ENCODE results near the gene AGAP1.

The AGAP1 gene

DNA sequence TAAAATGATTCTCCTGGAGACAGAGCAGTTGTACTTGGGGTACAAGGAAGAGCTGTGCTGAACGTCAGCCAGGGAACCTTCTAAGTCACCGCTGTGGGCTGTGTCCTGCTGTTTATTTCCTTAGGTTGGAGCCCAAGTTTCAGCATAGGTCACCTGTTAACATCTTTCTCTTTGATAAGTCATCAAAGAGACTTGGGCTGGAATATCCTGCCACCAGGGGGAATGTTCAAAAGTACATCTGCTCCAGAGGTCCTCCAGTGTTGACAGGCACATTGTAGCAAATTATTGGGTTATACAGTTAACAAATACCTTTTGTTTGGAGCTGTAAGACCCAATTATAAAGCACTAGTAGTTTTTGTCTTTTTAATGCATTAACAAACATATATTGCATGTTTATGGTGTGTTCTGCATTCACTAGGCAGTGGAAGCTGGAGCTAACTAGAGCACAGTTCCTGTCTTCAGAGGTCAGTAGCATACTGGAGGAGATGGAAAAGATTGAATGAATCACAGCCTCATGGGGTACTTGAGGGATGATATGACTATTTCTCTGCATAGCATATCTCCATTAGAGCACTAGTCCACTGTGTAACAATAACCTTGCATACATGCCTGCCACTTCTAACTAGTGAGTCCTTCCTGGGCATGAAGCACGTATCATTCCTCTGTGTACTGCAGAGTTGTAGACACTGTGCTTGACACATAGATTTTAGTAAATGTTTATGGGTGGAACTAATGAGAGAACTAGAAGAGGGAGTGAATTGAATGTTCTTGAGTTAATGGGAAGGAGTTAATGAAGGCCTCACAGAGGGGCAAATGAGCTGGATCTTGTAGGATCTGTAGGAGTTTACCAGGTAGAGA is 182.1 kb downstream of the AGAP1 start:
- H3K4me3 ChIP-seq (replicated peaks in 1 of 2; ENCODE audit: low read depth in 2 of 2, low read length in 2 of 2), result no peak overlapping the region
- TF ChIP-seq, protein P1, sequence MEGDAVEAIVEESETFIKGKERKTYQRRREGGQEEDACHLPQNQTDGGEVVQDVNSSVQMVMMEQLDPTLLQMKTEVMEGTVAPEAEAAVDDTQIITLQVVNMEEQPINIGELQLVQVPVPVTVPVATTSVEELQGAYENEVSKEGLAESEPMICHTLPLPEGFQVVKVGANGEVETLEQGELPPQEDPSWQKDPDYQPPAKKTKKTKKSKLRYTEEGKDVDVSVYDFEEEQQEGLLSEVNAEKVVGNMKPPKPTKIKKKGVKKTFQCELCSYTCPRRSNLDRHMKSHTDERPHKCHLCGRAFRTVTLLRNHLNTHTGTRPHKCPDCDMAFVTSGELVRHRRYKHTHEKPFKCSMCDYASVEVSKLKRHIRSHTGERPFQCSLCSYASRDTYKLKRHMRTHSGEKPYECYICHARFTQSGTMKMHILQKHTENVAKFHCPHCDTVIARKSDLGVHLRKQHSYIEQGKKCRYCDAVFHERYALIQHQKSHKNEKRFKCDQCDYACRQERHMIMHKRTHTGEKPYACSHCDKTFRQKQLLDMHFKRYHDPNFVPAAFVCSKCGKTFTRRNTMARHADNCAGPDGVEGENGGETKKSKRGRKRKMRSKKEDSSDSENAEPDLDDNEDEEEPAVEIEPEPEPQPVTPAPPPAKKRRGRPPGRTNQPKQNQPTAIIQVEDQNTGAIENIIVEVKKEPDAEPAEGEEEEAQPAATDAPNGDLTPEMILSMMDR (IDR thresholded peaks at IDR 0.05; ENCODE audit: low read depth, low read length), result peak; percentile 6
- DNase-seq (ENCODE audit: low read depth in 2 of 2), result peak; percentile 29 to 65

DNA sequence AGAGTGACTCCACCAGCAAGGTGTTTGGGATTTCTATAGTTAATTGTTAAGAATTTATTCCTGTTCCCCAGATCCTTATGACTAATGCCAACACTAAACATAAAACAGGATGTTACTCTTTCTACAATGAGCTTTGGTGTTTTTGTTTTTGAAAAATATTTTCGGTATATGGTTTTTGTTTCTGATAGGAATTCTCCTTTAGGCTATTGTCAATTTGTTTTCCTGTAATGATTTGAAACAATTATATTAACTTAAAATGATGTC is 182.6 kb downstream of the AGAP1 start:
- no peak for DNase-seq (ENCODE audit: low read depth in 2 of 2)
- TF ChIP-seq, protein P1 (IDR thresholded peaks at IDR 0.05; ENCODE audit: low read depth, low read length), result no peak
- no peak overlapping the region for H3K4me3 ChIP-seq (replicated peaks in 1 of 2; ENCODE audit: low read depth in 2 of 2, low read length in 2 of 2)

DNA sequence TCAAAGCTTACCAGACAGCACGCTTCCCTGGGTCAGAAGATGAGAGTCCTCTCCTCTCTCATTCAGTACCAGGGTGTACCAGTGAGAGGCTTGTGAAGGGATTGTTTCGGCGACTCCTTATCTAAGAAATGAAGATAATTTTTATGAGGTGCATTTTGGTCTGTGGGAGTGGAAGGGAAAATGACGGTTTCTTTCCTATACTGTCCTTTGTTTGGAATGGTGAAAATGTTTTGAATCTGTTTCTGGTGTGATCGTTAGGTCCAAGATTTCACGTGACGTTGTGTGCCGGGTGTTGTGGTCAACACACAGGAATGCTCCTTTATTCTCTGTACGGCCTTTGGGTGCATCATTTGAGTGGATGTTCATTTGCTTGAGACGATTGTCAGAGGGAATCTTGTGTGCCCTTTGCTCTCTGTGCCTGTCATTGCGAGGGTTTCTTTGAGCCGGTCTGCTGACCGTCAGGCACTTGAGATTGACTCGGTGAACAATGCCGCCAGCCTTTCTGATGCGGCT is 183.5 kb downstream of the AGAP1 start:
- TF ChIP-seq, protein P1 (IDR thresholded peaks at IDR 0.05; ENCODE audit: low read depth, low read length), result no peak
- DNase-seq (ENCODE audit: low read depth in 2 of 2), result peak; percentile 26 to 46
- no peak overlapping the region for H3K4me3 ChIP-seq (replicated peaks in 1 of 2; ENCODE audit: low read depth in 2 of 2, low read length in 2 of 2)

DNA sequence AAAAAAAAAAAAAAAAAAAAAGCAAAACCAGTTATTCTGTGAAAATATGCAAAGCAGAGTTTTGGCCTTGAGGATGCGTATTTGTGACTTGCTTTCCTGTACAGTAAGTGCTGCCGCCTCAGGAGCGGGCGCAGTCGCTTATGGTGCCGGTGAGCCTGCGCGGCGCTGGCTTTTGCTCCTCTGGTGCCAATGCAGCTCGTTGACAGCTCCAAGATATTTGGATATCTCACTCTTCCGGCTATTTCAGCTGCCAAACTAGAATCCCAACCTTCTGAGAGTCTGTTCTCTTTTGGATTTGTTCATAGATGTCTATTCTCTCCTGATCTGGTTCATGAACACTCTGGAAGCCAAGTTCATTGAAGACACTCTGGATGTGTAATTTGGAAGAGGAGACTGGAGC is 184.1 kb downstream of the AGAP1 start:
- no peak overlapping the region for H3K4me3 ChIP-seq (replicated peaks in 1 of 2; ENCODE audit: low read depth in 2 of 2, low read length in 2 of 2)
- TF ChIP-seq, protein P1 (IDR thresholded peaks at IDR 0.05; ENCODE audit: low read depth, low read length), result no peak
- no peak for DNase-seq (ENCODE audit: low read depth in 2 of 2)

DNA sequence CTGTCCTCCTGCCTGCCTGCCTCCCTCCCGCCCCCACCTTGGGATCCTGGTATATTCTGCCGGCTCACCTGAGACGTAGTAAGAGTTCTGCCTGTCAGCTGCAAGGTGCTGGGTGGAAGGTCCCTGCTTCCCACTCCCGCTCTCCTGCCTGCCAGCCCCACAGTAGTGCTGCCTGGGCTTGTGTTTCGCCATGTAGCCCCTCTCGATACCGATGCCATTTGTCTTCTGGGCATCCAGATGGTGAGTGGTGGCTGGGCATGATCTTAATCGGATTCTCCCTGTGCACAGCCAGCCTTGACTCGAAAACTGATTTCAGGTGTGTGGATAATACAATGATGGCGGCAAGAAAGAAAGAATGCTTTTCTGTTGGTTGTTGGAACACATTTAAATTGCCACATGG is 184.9 kb downstream of the AGAP1 start:
- no peak for DNase-seq (ENCODE audit: low read depth in 2 of 2)
- TF ChIP-seq, protein P1 (IDR thresholded peaks at IDR 0.05; ENCODE audit: low read depth, low read length), result no peak
- H3K4me3 ChIP-seq (replicated peaks in 1 of 2; ENCODE audit: low read depth in 2 of 2, low read length in 2 of 2), result no peak overlapping the region

DNA sequence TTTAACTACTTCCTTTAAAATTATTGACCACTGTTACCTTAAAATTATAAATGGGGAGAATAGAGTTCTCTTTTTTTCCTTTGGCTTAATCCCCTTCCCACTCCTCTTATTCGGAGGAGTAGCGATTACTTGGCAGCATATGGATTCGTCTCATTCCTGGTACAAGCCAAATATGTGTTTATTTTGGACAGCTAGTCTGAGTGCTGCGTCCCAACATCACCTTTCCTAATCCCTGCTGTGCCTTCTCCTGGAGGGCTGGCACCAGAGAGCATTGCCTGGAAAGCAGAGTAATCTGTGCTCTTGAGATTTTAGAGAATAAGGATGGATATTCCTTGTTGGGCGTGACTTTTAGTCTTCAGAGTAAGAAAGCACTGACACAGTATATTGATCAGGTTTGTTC is 185.6 kb downstream of the AGAP1 start:
- DNase-seq (ENCODE audit: low read depth in 2 of 2), result no peak
- H3K4me3 ChIP-seq (replicated peaks in 1 of 2; ENCODE audit: low read depth in 2 of 2, low read length in 2 of 2), result no peak overlapping the region
- TF ChIP-seq, protein P1 (IDR thresholded peaks at IDR 0.05; ENCODE audit: low read depth, low read length), result no peak

All from cardiac fibroblast (primary cell).